Neural crest cell (in vitro differentiated cells): ENCODE measurements around the gene SLC35D3. TPM values are rescaled to one million over a fixed set of nuclear protein-coding genes. Genes with fewer than 3 reads are reported as not detected.
"Not testable (repeated sequence)": the region's sequence is repeated elsewhere in the genome, so short reads cannot be mapped to it uniquely, and the experiment has no call there.

Experiments used
- DNase-seq: peaks from one replicate; pipeline ENCODE4 v3.0.0; 2021; ENCODE audit warnings: low read depth, mixed read lengths, low spot score
- H3K27ac Mint-ChIP-seq: one replicate; pipeline ENCODE4 v1.8.0; 2021; ENCODE audit warnings: mild to moderate bottlenecking, mixed read lengths; ENCODE audit not compliant: unreplicated experiment
- H3K27me3 Mint-ChIP-seq: 2 replicates; pipeline ENCODE4 v1.8.0; 2021; ENCODE audit warnings: low read depth, mild to moderate bottlenecking, mixed read lengths
- H3K36me3 Mint-ChIP-seq: 2 replicates; pipeline ENCODE4 v1.8.0; 2021; ENCODE audit warnings: low read depth, mild to moderate bottlenecking, mixed read lengths
- H3K4me1 Mint-ChIP-seq: 2 replicates; pipeline ENCODE4 v1.8.0; 2021; ENCODE audit warnings: mixed read lengths
- H3K4me3 Mint-ChIP-seq: one replicate; pipeline ENCODE4 v1.8.0; 2021; ENCODE audit warnings: mild to moderate bottlenecking, mixed read lengths
- H3K9me3 Mint-ChIP-seq: 2 replicates; pipeline ENCODE4 v1.8.0; 2021; ENCODE audit warnings: mixed read lengths
- CTCF ChIP-seq: fragments of 200-600 bp; sonication (generic); conservative IDR thresholded peaks from 2 replicates; pipeline ENCODE4 v1.5.0; 2021; ENCODE audit warnings: antibody characterized with exemption, mild to moderate bottlenecking
- total RNA-seq: library from RNA; stranded (reverse); gene quantifications from 2 replicates; pipeline ENCODE4 v1.2.1, GENCODE V29; 2021

SLC35D3 gene
- total RNA-seq, 1 donor from 2014 or later, result not detected

- DNase-seq, result no peak
- Mint-ChIP-seq H3K4me1 (peaks cover 4% of the 10 kb centered on the region), H3K36me3 (peaks cover 2% of the 10 kb centered on the region), H3K9me3 (peaks cover 8% of the 10 kb centered on the region), H3K27me3 (no peaks in the 10 kb centered on the region), H3K27ac (no peak overlapping the region), H3K4me3 (no peak overlapping the region)
- TF ChIP-seq CTCF, result no peak
Observed at GRCh38 chr6:136945072-136945471, 23.0 kb downstream of the SLC35D3 start.

GRCh38 chr6:136945711-136946121 is 23.6 kb downstream of the SLC35D3 start:
- H3K27ac Mint-ChIP-seq, result no peak overlapping the region
- peaks cover 4% of the 10 kb centered on the region for H3K4me1 Mint-ChIP-seq
- TF ChIP-seq CTCF, result no peak
- no peaks in the 10 kb centered on the region for H3K27me3 Mint-ChIP-seq
- no peak overlapping the region for H3K4me3 Mint-ChIP-seq
- H3K36me3 Mint-ChIP-seq, result peaks cover 2% of the 10 kb centered on the region
- DNase-seq, result no peak
- H3K9me3 Mint-ChIP-seq, result peaks cover 8% of the 10 kb centered on the region

GRCh38 chr6:136947037-136947436 is 24.9 kb downstream of the SLC35D3 start:
- TF ChIP-seq CTCF, result no peak
- no peak overlapping the region for H3K27ac Mint-ChIP-seq
- H3K9me3 Mint-ChIP-seq, result peaks cover 8% of the 10 kb centered on the region
- H3K4me1 Mint-ChIP-seq, result peaks cover 4% of the 10 kb centered on the region
- DNase-seq, result no peak
- H3K4me3 Mint-ChIP-seq, result no peak overlapping the region
- peaks cover 2% of the 10 kb centered on the region for H3K36me3 Mint-ChIP-seq
- H3K27me3 Mint-ChIP-seq, result no peaks in the 10 kb centered on the region

GRCh38 chr6:136949957-136950356 is 27.9 kb downstream of the SLC35D3 start:
- H3K4me3 Mint-ChIP-seq, H3K27me3 Mint-ChIP-seq, H3K27ac Mint-ChIP-seq, H3K9me3 Mint-ChIP-seq, H3K4me1 Mint-ChIP-seq, H3K36me3 Mint-ChIP-seq, DNase-seq: not testable (repeated sequence)

GRCh38 chr6:136950436-136951126 is 28.5 kb downstream of the SLC35D3 start:
- DNase-seq, result no peak
- peaks cover 4% of the 10 kb centered on the region for H3K4me1 Mint-ChIP-seq
- H3K27ac Mint-ChIP-seq, result no peak overlapping the region
- peaks cover 8% of the 10 kb centered on the region for H3K9me3 Mint-ChIP-seq
- no peak overlapping the region for H3K4me3 Mint-ChIP-seq
- TF ChIP-seq CTCF, result no peak
- no peaks in the 10 kb centered on the region for H3K27me3 Mint-ChIP-seq
- H3K36me3 Mint-ChIP-seq, result peaks cover 2% of the 10 kb centered on the region

- DNase-seq, result no peak
- Mint-ChIP-seq H3K27me3 (no peaks in the 10 kb centered on the region), H3K27ac (no peak overlapping the region), H3K4me3 (no peak overlapping the region), H3K4me1 (peaks cover 8% of the 10 kb centered on the region), H3K9me3 (peaks cover 7% of the 10 kb centered on the region), H3K36me3 (peaks cover 2% of the 10 kb centered on the region)
- TF ChIP-seq CTCF, result no peak
Observed at GRCh38 chr6:136952714-136953260, 30.7 kb downstream of the SLC35D3 start.
